Panc1 (cell line): Measurements from ENCODE around the gene RGMB. TPM values are rescaled to one million over a fixed set of nuclear protein-coding genes. Genes with fewer than 3 reads are reported as not detected.
A peak's percentile ranks its signal among the peaks of the same experiment; 100 is the strongest.

ENCODE experiments used
- ATAC-seq: fragments of 200-7000 bp; cut with Tn5 transposase; 2 replicates; pipeline ENCODE4 v1.9.1; 2020; ENCODE audit warnings: mild to moderate bottlenecking, moderate library complexity
- BruUV-seq: library from RNA; stranded (reverse); fragments of 400-500 nt; replicated peaks from 2 replicates; lab custom pipeline; 2021; lab: Mats Ljungman, UMichigan
- CTCF ChIA-PET: fragments of 300-600 bp; sonication (Branson Sonifier 250); formaldehyde crosslinking; loops from one replicate; lab custom pipeline; 2022; ENCODE audit warnings: antibody characterized with exemption; lab: Charles Lee
- POLR2A ChIA-PET: fragments of 300-600 bp; sonication (Branson Sonifier 250); formaldehyde crosslinking; loops from one replicate; lab custom pipeline; 2022; ENCODE audit warnings: antibody characterized with exemption; lab: Charles Lee
- DNase-seq: peaks from one replicate; pipeline ENCODE4 v3.0.0-alpha.2; 2010; ENCODE audit warnings: low read depth, low spot score
- H3K27ac ChIP-seq: 2 replicates; pipeline ENCODE4 v1.5.1; 2011; ENCODE audit warnings: mild to moderate bottlenecking, low read length, inconsistent platforms
- H3K27me3 ChIP-seq: fragments of 200-500 bp; sonication (Bioruptor generic); 2 replicates; pipeline ENCODE4 v1.6.0; 2014; ENCODE audit warnings: low read length, inconsistent platforms; ENCODE audit not compliant: control insufficient read depth, insufficient read depth
- H3K36me3 ChIP-seq: fragments of 200-500 bp; sonication (Bioruptor generic); 2 replicates; pipeline ENCODE4 v1.5.1; 2014; ENCODE audit warnings: inconsistent platforms, mild to moderate bottlenecking, low read length, moderate library complexity; ENCODE audit not compliant: control insufficient read depth, insufficient read depth
- H3K4me1 ChIP-seq: 2 replicates; pipeline ENCODE4 v1.5.1; 2011; ENCODE audit warnings: inconsistent platforms, mild to moderate bottlenecking, low read length, moderate library complexity; ENCODE audit not compliant: control insufficient read depth, insufficient read depth
- H3K4me3 ChIP-seq, 2 experiments: 2 replicates each; pipeline ENCODE4 v1.5.1; 2011 to 2012; ENCODE audit warnings: low read depth in 2 of 2, low read length in 2 of 2, mild to moderate bottlenecking in 2 of 2, inconsistent platforms in 1 of 2, moderate library complexity in 1 of 2
- H3K9me3 ChIP-seq: fragments of 200-500 bp; sonication (Bioruptor generic); 2 replicates; pipeline ENCODE4 v1.5.1; 2014; ENCODE audit warnings: low read depth, mild to moderate bottlenecking, inconsistent platforms, low read length, moderate library complexity; ENCODE audit not compliant: control insufficient read depth, insufficient read depth
- CTCF ChIP-seq: fragments of 450-650 bp; IDR thresholded peaks from 2 replicates; pipeline ENCODE4 v1.5.1; 2017; ENCODE audit warnings: mild to moderate bottlenecking
- POLR2AphosphoS5 ChIP-seq: IDR thresholded peaks from 2 replicates; pipeline ENCODE4 v1.6.1; 2012; ENCODE audit warnings: mild to moderate bottlenecking, low read depth, low read length, moderate library complexity
- REST ChIP-seq, 2 experiments: IDR thresholded peaks; 2 replicates each; pipeline ENCODE4 v1.6.1; 2011 to 2012; ENCODE audit warnings: low read depth in 2 of 2, control low read depth in 1 of 2, low read length in 1 of 2, mild to moderate bottlenecking in 1 of 2, moderate library complexity in 1 of 2; ENCODE audit not compliant: insufficient read depth in 1 of 2
- SIN3A ChIP-seq: IDR thresholded peaks from 2 replicates; pipeline ENCODE4 v1.6.1; 2012; ENCODE audit warnings: low read depth, mild to moderate bottlenecking, low read length, moderate library complexity, borderline replicate concordance; ENCODE audit not compliant: insufficient read depth
- TCF7L2 ChIP-seq: IDR thresholded peaks from 2 replicates; pipeline ENCODE4 v1.6.1; 2011; ENCODE audit warnings: mild to moderate bottlenecking, low read depth, low read length, inconsistent platforms
- in situ Hi-C: cut with HindIII; loops from 2 replicates; pipeline ENCODE4 v1.10.0; 2016; ENCODE audit warnings: low sequenced_read_pairs, low pct_unique_long_range_greater_than_20kb
- intact Hi-C: fragments of 100-400 bp; cut with micrococcal nuclease; formaldehyde crosslinking; loops from one replicate; pipeline ENCODE4 v1.10.0; 2022; ENCODE audit not compliant: unreplicated experiment
- total RNA-seq: library from RNA; stranded (reverse); gene quantifications from one replicate; pipeline ENCODE4 v1.2.1, GENCODE V29; 2021; ENCODE audit not compliant: unreplicated experiment

RGMB gene
- total RNA-seq, 1 experiment from 2014 or later = 25.4 TPM

GRCh38 chr5:98787131-98787719 is 13.8 kb downstream of the RGMB start:
- no peaks in the 10 kb centered on the region for H3K9me3 ChIP-seq
- H3K4me1 ChIP-seq = peaks cover 5% of the 10 kb centered on the region; the same call in 1 of the 2 replicates
- BruUV-seq = no TSS peak
- ChIA-PET CTCF (no interaction called here), POLR2A (interaction anchor here (0.6 kb wide), 1 partner anchor 53 kb away, joined by 16 read pairs; no protein-coding TSS in a partner anchor)
- H3K27ac ChIP-seq = no peak overlapping the region
- DNase-seq (no peak), ATAC-seq (peak; percentile 44; the same call in 1 of the 2 replicates)
- intact Hi-C loops = no loop called here
- in situ Hi-C loops = no loop called here
- TF ChIP-seq SIN3A (no peak), REST (IDR thresholded peaks at IDR 0.05; ENCODE audit: insufficient read depth in 1 of 2, low read depth in 2 of 2, low read length in 1 of 2) (no peak), TCF7L2 (no peak), POLR2AphosphoS5 (no peak), CTCF (no peak)
- H3K36me3 ChIP-seq = peaks cover 7% of the 10 kb centered on the region
- no peak overlapping the region for H3K4me3 ChIP-seq
- no peaks in the 10 kb centered on the region for H3K27me3 ChIP-seq

GRCh38 chr5:98789029-98789428 is 15.6 kb downstream of the RGMB start:
- ATAC-seq = no peak
- Histone ChIP-seq H3K27ac (no peak overlapping the region), H3K4me3 (no peak overlapping the region), H3K9me3 (no peaks in the 10 kb centered on the region), H3K4me1 (peaks cover 5% of the 10 kb centered on the region; the same call in 1 of the 2 replicates), H3K36me3 (peaks cover 4% of the 10 kb centered on the region), H3K27me3 (no peaks in the 10 kb centered on the region)
- intact Hi-C loops = no loop called here
- TF ChIP-seq SIN3A (no peak), TCF7L2 (no peak), CTCF (no peak)
- no peak for DNase-seq
- ChIA-PET CTCF (no interaction called here), POLR2A (interaction anchor here (1.1 kb wide), 1 partner anchor 941 kb away, joined by 3 read pairs; no protein-coding TSS in a partner anchor)
- BruUV-seq = no TSS peak
- in situ Hi-C loops = no loop called here
